Lung microvascular endothelial cell (primary cell): ENCODE results near the gene MAD1L1. TPM values are rescaled to one million over a fixed set of nuclear protein-coding genes. Genes with fewer than 3 reads are reported as not detected.
"Not testable (repeated sequence)": the region's sequence is repeated elsewhere in the genome, so short reads cannot be mapped to it uniquely, and the experiment has no call there.

Source experiments
- DNase-seq, 2 donors: peaks; one replicate each; pipeline versions ENCODE4 v3.0.0 to v3.0.0-alpha.2; 2010; ENCODE audit warnings: low read depth in 2 of 2
- total RNA-seq: library from RNA; depleted of rRNA; stranded (reverse); fragments of >200 nt; gene quantifications from 2 replicates; pipeline ENCODE4 v1.2.1, GENCODE V29; 2014

Gene MAD1L1
- total RNA-seq, 1 donor from 2014 or later = 46.0 TPM

GRCh38 chr7:1844336-1844950 is 388.3 kb downstream of the MAD1L1 start:
- no peak for DNase-seq

GRCh38 chr7:1843921-1844335 is 388.8 kb downstream of the MAD1L1 start:
- DNase-seq = no peak

GRCh38 chr7:1843271-1843861 is 389.4 kb downstream of the MAD1L1 start:
- no peak for DNase-seq

- DNase-seq = no peak
Measured at GRCh38 chr7:1842321-1843221, 390.2 kb downstream of the MAD1L1 start.

- DNase-seq = not testable (repeated sequence)
Measured at GRCh38 chr7:1841286-1842021, 391.3 kb downstream of the MAD1L1 start.

- DNase-seq = not testable (repeated sequence)
Measured at GRCh38 chr7:1840744-1841143, 392.0 kb downstream of the MAD1L1 start.

- DNase-seq = no peak
Measured at GRCh38 chr7:1839701-1840100, 393.0 kb downstream of the MAD1L1 start.

- DNase-seq = not testable (repeated sequence)
Measured at GRCh38 chr7:1838911-1839531, 393.7 kb downstream of the MAD1L1 start.

- DNase-seq = not testable (repeated sequence)
Measured at GRCh38 chr7:1838544-1838872, 394.2 kb downstream of the MAD1L1 start.

GRCh38 chr7:1837696-1838543 is 394.8 kb downstream of the MAD1L1 start:
- DNase-seq = not testable (repeated sequence)

GRCh38 chr7:1831933-1832535 is 400.7 kb downstream of the MAD1L1 start:
- not testable (repeated sequence) for DNase-seq

- DNase-seq = not testable (repeated sequence)
Measured at GRCh38 chr7:1831471-1831870, 401.3 kb downstream of the MAD1L1 start.

- not testable (repeated sequence) for DNase-seq
Measured at GRCh38 chr7:1829668-1830067, 403.1 kb downstream of the MAD1L1 start.

- DNase-seq = no peak
Measured at GRCh38 chr7:1829111-1829510, 403.6 kb downstream of the MAD1L1 start.

GRCh38 chr7:1828170-1828569 is 404.6 kb downstream of the MAD1L1 start:
- DNase-seq = not testable (repeated sequence)

GRCh38 chr7:1827521-1827981 is 405.2 kb downstream of the MAD1L1 start:
- DNase-seq = not testable (repeated sequence)

GRCh38 chr7:1826931-1827330 is 405.8 kb downstream of the MAD1L1 start:
- DNase-seq = not testable (repeated sequence)

GRCh38 chr7:1825897-1826741 is 406.6 kb downstream of the MAD1L1 start:
- no peak for DNase-seq

GRCh38 chr7:1825647-1825896 is 407.2 kb downstream of the MAD1L1 start:
- DNase-seq = not testable (repeated sequence)
